ENCODE results near the gene RARB. TPM values are rescaled to one million over a fixed set of nuclear protein-coding genes. Genes with fewer than 3 reads are reported as not detected.

The RARB gene
- total and polyA plus RNA-seq, 3 donors from 2014 or later = 0.63 to 1.5 (median 0.99) TPM

GRCh38 chr3:25474052-25474451 is 46.0 kb downstream of the RARB start:
- intact Hi-C loops (cut with DNase I; ENCODE audit: low total_unique reads) = no loop called here
- H3K36me3 ChIP-seq (ENCODE audit: low read depth, missing control alignments) = no peaks in the 10 kb centered on the region
- H3K27ac ChIP-seq = no peak overlapping the region
- no peaks in the 10 kb centered on the region for H3K27me3 ChIP-seq
- H3K4me3 ChIP-seq = no peak overlapping the region
- no peaks in the 10 kb centered on the region for H3K4me1 ChIP-seq
- no peak for DNase-seq
- H3K9me3 ChIP-seq = no peaks in the 10 kb centered on the region
- 92 to 96% methylated on average over 1 of the region's 1 CpG for WGBS, 2 donors
- TF ChIP-seq, protein P1, sequence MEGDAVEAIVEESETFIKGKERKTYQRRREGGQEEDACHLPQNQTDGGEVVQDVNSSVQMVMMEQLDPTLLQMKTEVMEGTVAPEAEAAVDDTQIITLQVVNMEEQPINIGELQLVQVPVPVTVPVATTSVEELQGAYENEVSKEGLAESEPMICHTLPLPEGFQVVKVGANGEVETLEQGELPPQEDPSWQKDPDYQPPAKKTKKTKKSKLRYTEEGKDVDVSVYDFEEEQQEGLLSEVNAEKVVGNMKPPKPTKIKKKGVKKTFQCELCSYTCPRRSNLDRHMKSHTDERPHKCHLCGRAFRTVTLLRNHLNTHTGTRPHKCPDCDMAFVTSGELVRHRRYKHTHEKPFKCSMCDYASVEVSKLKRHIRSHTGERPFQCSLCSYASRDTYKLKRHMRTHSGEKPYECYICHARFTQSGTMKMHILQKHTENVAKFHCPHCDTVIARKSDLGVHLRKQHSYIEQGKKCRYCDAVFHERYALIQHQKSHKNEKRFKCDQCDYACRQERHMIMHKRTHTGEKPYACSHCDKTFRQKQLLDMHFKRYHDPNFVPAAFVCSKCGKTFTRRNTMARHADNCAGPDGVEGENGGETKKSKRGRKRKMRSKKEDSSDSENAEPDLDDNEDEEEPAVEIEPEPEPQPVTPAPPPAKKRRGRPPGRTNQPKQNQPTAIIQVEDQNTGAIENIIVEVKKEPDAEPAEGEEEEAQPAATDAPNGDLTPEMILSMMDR (IDR thresholded peaks at IDR 0.05) = no peak
- TF ChIP-seq POLR2A (IDR thresholded peaks at IDR 0.05) = no peak

DNA sequence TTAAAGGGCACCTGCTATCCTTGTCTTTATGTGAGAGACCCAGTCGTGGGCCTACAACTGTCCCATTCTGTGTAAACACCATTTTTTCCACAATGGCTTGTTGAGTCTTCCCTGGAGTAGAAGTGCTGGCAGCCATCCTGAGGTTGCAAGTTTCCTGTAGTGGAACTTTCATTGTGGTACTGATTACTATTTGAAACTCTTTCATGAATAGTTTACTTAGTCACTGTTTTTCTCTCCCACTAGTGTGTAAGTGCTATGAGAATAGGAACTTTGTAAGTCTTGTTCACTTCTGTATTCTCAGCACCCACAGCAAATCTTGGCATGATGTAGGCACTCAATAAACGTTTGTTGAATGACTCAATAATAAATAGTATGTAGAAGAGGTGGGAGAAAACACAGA is 48.6 kb downstream of the RARB start:
- H3K27me3 ChIP-seq = no peaks in the 10 kb centered on the region
- no peaks in the 10 kb centered on the region for H3K36me3 ChIP-seq (ENCODE audit: low read depth, missing control alignments)
- H3K27ac ChIP-seq = no peak overlapping the region
- TF ChIP-seq, protein P1 (IDR thresholded peaks at IDR 0.05) = no peak
- TF ChIP-seq POLR2A (IDR thresholded peaks at IDR 0.05) = no peak
- WGBS, 2 donors = 35 to 50% methylated on average over 2 of the region's 2 CpGs
- H3K9me3 ChIP-seq = no peaks in the 10 kb centered on the region
- DNase-seq = no peak
- no peaks in the 10 kb centered on the region for H3K4me1 ChIP-seq
- H3K4me3 ChIP-seq = no peak overlapping the region
- intact Hi-C loops (cut with DNase I; ENCODE audit: low total_unique reads) = no loop called here

DNA sequence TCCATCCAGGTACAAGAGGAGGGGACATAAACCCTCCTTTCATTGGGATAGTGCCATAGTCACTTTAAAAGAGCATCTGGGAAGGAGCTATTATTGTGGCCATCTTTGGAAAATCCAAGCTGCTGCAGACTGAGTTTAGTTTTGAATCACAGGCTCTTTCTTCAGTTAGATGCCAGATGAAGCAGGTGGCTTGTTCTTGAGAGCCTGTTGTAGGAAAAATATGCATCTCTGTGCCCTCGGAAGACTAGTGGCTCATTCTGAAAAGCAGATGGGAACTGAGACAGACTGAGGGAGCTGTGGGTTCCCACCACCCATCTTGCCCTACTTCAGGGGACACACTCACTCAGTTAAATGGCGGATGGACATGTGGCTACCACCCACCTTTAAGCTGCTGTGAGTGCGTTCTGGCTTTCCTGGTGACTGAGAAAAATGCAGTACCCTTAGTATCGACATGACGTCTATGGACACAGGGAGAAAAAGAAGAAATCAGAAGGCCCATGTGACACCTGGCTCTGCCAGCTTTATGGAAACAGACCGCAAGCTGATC is 50.2 kb downstream of the RARB start:
- DNase-seq = no peak
- Histone ChIP-seq H3K9me3 (no peaks in the 10 kb centered on the region), H3K27me3 (no peaks in the 10 kb centered on the region), H3K36me3 (ENCODE audit: low read depth, missing control alignments) (no peaks in the 10 kb centered on the region), H3K27ac (no peak overlapping the region), H3K4me3 (no peak overlapping the region), H3K4me1 (no peaks in the 10 kb centered on the region)
- intact Hi-C loops (cut with DNase I; ENCODE audit: low total_unique reads) = no loop called here
- WGBS, 2 donors = 70 to 78% methylated on average over 6 of the region's 6 CpGs
- TF ChIP-seq, protein P1 (IDR thresholded peaks at IDR 0.05) = no peak
- TF ChIP-seq POLR2A (IDR thresholded peaks at IDR 0.05) = no peak

DNA sequence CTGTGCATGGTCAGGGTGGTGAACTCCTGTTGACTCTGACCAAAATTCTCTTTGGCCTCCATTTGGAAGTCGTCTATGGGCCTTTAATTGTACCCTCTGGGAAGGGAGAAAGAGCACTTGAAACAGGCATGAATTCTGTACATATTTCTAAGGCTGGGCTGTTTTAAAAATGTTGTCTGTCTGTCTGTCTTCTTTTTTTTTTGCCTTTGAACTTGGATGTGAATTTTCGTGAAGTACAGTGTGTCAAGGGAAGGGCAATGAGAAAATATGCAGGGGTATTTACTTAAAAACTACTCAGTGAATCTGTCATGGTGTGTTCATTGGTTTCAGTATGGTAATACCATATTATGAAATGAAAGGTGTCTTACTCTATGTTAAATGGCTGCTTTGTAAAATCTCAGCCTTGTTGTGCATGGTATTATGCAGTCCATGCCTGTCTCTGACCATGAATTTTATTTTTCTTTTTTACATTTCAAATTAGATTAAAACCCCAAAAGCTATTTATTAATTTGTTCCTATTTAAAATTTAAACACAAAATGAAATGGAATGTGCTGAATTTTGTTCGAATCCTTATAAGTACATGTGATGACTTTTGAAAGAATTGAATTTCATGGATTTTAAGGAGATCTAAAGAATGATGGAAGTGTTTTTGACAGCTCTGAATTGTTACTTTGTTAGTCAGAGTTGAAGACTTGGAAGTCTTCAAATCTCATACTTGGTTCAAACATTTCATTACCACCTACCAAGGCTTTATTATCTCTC is 51.1 kb downstream of the RARB start:
- Histone ChIP-seq H3K36me3 (ENCODE audit: low read depth, missing control alignments) (no peaks in the 10 kb centered on the region), H3K9me3 (no peaks in the 10 kb centered on the region), H3K27me3 (no peaks in the 10 kb centered on the region), H3K4me3 (no peak overlapping the region), H3K4me1 (no peaks in the 10 kb centered on the region), H3K27ac (no peak overlapping the region)
- 77 to 84% methylated on average over 3 of the region's 3 CpGs for WGBS, 2 donors
- TF ChIP-seq, protein P1 (IDR thresholded peaks at IDR 0.05) = no peak
- no peak for TF ChIP-seq POLR2A (IDR thresholded peaks at IDR 0.05)
- intact Hi-C loops (cut with DNase I; ENCODE audit: low total_unique reads) = no loop called here
- DNase-seq = no peak

- H3K27ac ChIP-seq = no peak overlapping the region
- no peaks in the 10 kb centered on the region for H3K36me3 ChIP-seq (ENCODE audit: low read depth, missing control alignments)
- no peaks in the 10 kb centered on the region for H3K27me3 ChIP-seq
- intact Hi-C loops (cut with DNase I; ENCODE audit: low total_unique reads) = no loop called here
- no peaks in the 10 kb centered on the region for H3K4me1 ChIP-seq
- WGBS, 2 donors = 56 to 68% methylated on average over 1 of the region's 1 CpG
- no peak overlapping the region for H3K4me3 ChIP-seq
- H3K9me3 ChIP-seq = no peaks in the 10 kb centered on the region
- DNase-seq = no peak
- TF ChIP-seq, protein P1 (IDR thresholded peaks at IDR 0.05) = no peak
- TF ChIP-seq POLR2A (IDR thresholded peaks at IDR 0.05) = no peak
Observed at GRCh38 chr3:25479727-25480010, 51.6 kb downstream of the RARB start.
